SK-N-MC (cell line): ENCODE results near the gene CCDC34.

Source experiments
- DNase-seq: peaks from one replicate; pipeline ENCODE4 v3.0.0-alpha.2; 2011; ENCODE audit warnings: low read depth, low spot score
- H3K27ac ChIP-seq: fragments of 200-600 bp; sonication (generic); 2 replicates; pipeline ENCODE4 v1.5.1; 2016; ENCODE audit warnings: mixed run types
- H3K36me3 ChIP-seq: fragments of 200-600 bp; sonication (generic); 2 replicates; pipeline ENCODE4 v1.6.1; 2017; ENCODE audit warnings: antibody characterized with exemption, low read length, mixed read lengths; ENCODE audit not compliant: insufficient read depth
- H3K4me3 ChIP-seq: fragments of 200-600 bp; sonication (generic); 2 replicates; pipeline ENCODE4 v1.5.1; 2016
- H3K9ac ChIP-seq: fragments of 200-600 bp; sonication (generic); 2 replicates; pipeline ENCODE4 v1.8.0; 2017; ENCODE audit warnings: mixed run types, mixed read lengths; ENCODE audit not compliant: insufficient read length
- H3K9me3 ChIP-seq: fragments of 200-600 bp; sonication (generic); 2 replicates; pipeline ENCODE4 v1.6.1; 2017; ENCODE audit warnings: low read depth, mild to moderate bottlenecking, antibody characterized with exemption, low read length, moderate library complexity, mixed read lengths
- EZH2 ChIP-seq: fragments of 200-600 bp; sonication (generic); IDR thresholded peaks from one replicate; pipeline ENCODE4 v1.6.1; 2017; ENCODE audit warnings: antibody characterized with exemption
- FOXP2 ChIP-seq: optimal IDR thresholded peaks from 2 replicates; pipeline ENCODE3; 2011; ENCODE audit warnings: mild to moderate bottlenecking, moderate library complexity; ENCODE audit not compliant: insufficient read depth; ENCODE audit errors: extremely low read length, control extremely low read depth
- POLR2AphosphoS5 ChIP-seq: IDR thresholded peaks from 2 replicates; pipeline ENCODE4 v1.6.1; 2012; ENCODE audit warnings: mild to moderate bottlenecking, low read depth, low read length, borderline replicate concordance

Gene CCDC34

GRCh38 chr11:27406498-27407354 lies 43.7 kb upstream of the CCDC34 start:
- no peak for TF ChIP-seq EZH2
- no peak for TF ChIP-seq POLR2AphosphoS5
- no peak for TF ChIP-seq FOXP2
- Histone ChIP-seq H3K27ac (no peak overlapping the region), H3K9ac (no peak overlapping the region), H3K9me3 (no peaks in the 10 kb centered on the region), H3K36me3 (peaks cover 3% of the 10 kb centered on the region; the same call in 1 of the 2 replicates), H3K4me3 (no peak overlapping the region)
- DNase-seq: no peak

- no peak overlapping the region for H3K27ac ChIP-seq
- TF ChIP-seq EZH2 (no peak), POLR2AphosphoS5 (no peak), FOXP2 (no peak)
- no peak overlapping the region for H3K4me3 ChIP-seq
- H3K36me3 ChIP-seq: no peaks in the 10 kb centered on the region
- H3K9ac ChIP-seq: no peak overlapping the region
- DNase-seq: no peak
- no peaks in the 10 kb centered on the region for H3K9me3 ChIP-seq
These were observed 42.1 kb upstream of the CCDC34 start for GRCh38 chr11:27405134-27405533.

GRCh38 chr11:27404427-27404826 lies 41.4 kb upstream of the CCDC34 start:
- no peak for DNase-seq

GRCh38 chr11:27403195-27403594 lies 40.2 kb upstream of the CCDC34 start:
- Histone ChIP-seq H3K27ac (no peak overlapping the region), H3K36me3 (no peaks in the 10 kb centered on the region)
- TF ChIP-seq EZH2 (no peak), POLR2AphosphoS5 (no peak), FOXP2 (no peak)

More at GRCh38 chr11:27404427-27404826, 41.4 kb upstream of the CCDC34 start:
- no peak overlapping the region for H3K27ac ChIP-seq
- H3K36me3 ChIP-seq: no peaks in the 10 kb centered on the region
- no peaks in the 10 kb centered on the region for H3K9me3 ChIP-seq
- no peak for TF ChIP-seq FOXP2
- no peak for TF ChIP-seq EZH2
- no peak for TF ChIP-seq POLR2AphosphoS5
- no peak overlapping the region for H3K4me3 ChIP-seq
- no peak overlapping the region for H3K9ac ChIP-seq

GRCh38 chr11:27402450-27402849 lies 39.4 kb upstream of the CCDC34 start:
- Histone ChIP-seq H3K36me3 (no peaks in the 10 kb centered on the region), H3K9ac (no peak overlapping the region), H3K9me3 (no peaks in the 10 kb centered on the region), H3K27ac (no peak overlapping the region), H3K4me3 (no peak overlapping the region)
- DNase-seq: no peak
- no peak for TF ChIP-seq EZH2
- no peak for TF ChIP-seq FOXP2
- no peak for TF ChIP-seq POLR2AphosphoS5

More at GRCh38 chr11:27403195-27403594, 40.2 kb upstream of the CCDC34 start:
- no peaks in the 10 kb centered on the region for H3K9me3 ChIP-seq
- DNase-seq: no peak
- no peak overlapping the region for H3K4me3 ChIP-seq
- no peak overlapping the region for H3K9ac ChIP-seq

GRCh38 chr11:27401833-27402316 lies 38.9 kb upstream of the CCDC34 start:
- peak overlapping the region; percentile 52; the same call in 1 of the 2 replicates for H3K27ac ChIP-seq
- H3K9me3 ChIP-seq: no peaks in the 10 kb centered on the region
- TF ChIP-seq EZH2: no peak
- TF ChIP-seq FOXP2: no peak
- no peak for TF ChIP-seq POLR2AphosphoS5
- H3K9ac ChIP-seq: no peak overlapping the region
- no peaks in the 10 kb centered on the region for H3K36me3 ChIP-seq
- DNase-seq: no peak
- H3K4me3 ChIP-seq: no peak overlapping the region

GRCh38 chr11:27401280-27401832 lies 38.3 kb upstream of the CCDC34 start:
- peak overlapping the region; percentile 52; the same call in 1 of the 2 replicates for H3K27ac ChIP-seq
- peak; percentile 28 for DNase-seq

GRCh38 chr11:27398400-27398770 lies 35.4 kb upstream of the CCDC34 start:
- DNase-seq: no peak

More at GRCh38 chr11:27401280-27401832, 38.3 kb upstream of the CCDC34 start:
- Histone ChIP-seq H3K4me3 (no peak overlapping the region; the same call in 1 of the 2 replicates), H3K9me3 (no peaks in the 10 kb centered on the region), H3K9ac (no peak overlapping the region), H3K36me3 (no peaks in the 10 kb centered on the region)
- TF ChIP-seq EZH2 (no peak), POLR2AphosphoS5 (no peak), FOXP2 (no peak)

More at GRCh38 chr11:27398400-27398770, 35.4 kb upstream of the CCDC34 start:
- Histone ChIP-seq H3K4me3 (peak overlapping the region; percentile 5; the same call in 1 of the 2 replicates), H3K9me3 (no peaks in the 10 kb centered on the region), H3K9ac (no peak overlapping the region), H3K36me3 (no peaks in the 10 kb centered on the region), H3K27ac (peak overlapping the region; percentile 21; the same call in 1 of the 2 replicates)
- TF ChIP-seq EZH2: no peak
- TF ChIP-seq POLR2AphosphoS5: no peak
- TF ChIP-seq FOXP2: no peak
